Activated CD4-positive, CD25-positive, alpha-beta regulatory T cell treated with anti-CD3 and anti-CD28 coated beads, Interleukin-2, amount 50 U/mL, for 24 hours (primary cell): ENCODE measurements around the gene ENTREP3.
"Not testable (repeated sequence)": the region's sequence is repeated elsewhere in the genome, so short reads cannot be mapped to it uniquely, and the experiment has no call there.

Experiments used
- ATAC-seq, 2 donors: fragments of 150-1000 bp; cut with Tn5 transposase; one replicate each; pipeline ENCODE4 v1.10.0; 2021; ENCODE audit warnings: mild to moderate bottlenecking in 1 of 2, moderate library complexity in 1 of 2

ENTREP3 gene, protein sequence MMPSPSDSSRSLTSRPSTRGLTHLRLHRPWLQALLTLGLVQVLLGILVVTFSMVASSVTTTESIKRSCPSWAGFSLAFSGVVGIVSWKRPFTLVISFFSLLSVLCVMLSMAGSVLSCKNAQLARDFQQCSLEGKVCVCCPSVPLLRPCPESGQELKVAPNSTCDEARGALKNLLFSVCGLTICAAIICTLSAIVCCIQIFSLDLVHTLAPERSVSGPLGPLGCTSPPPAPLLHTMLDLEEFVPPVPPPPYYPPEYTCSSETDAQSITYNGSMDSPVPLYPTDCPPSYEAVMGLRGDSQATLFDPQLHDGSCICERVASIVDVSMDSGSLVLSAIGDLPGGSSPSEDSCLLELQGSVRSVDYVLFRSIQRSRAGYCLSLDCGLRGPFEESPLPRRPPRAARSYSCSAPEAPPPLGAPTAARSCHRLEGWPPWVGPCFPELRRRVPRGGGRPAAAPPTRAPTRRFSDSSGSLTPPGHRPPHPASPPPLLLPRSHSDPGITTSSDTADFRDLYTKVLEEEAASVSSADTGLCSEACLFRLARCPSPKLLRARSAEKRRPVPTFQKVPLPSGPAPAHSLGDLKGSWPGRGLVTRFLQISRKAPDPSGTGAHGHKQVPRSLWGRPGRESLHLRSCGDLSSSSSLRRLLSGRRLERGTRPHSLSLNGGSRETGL

DNA sequence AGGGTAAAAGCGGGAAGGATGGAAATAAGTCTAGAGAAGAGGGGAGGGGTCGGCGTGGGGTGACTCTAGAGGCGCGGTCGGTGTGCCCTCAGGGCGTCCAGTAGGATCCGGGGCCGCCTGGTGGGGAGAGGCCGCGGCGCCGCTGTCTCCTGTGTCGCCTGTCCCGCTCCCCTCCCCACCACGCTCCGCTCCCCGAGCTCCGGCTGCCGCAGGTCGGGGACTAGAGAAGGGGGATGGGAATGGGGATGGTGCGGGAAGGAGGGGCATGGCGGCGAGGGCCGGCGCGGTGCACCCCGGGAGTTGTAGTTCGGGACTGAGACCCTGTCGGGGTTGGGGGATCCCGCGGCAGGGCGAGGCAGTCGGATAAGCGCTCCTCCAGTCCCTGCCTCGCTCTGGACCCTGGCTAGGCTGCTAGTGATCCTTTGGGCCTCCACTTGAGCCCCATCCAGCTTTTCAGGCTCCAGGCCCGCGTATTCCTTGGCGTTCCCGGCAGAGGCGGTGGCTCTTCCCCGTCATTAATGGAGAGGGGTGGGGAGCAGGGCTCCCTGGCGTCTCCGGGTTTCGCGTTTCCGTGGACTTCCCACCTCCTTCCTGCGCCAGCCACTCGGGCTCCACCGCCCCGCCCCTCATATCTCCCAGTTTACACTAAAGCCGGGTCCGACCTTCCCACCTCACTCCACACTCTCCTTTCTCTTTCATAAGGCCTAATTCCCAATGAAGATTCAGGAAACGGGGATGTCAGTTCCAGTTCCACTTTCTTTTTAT lies at the start of gene ENTREP3:
TSS of gene ENTREP3 (minus strand) at position 241 of the 765 bp plus-strand sequence. CDS start 606 bp downstream, outside the sequence.
- ATAC-seq = peak; percentile 70 to 73

- ATAC-seq = no peak
Observed at GRCh38 chr1:155304558-155305063, 49.3 kb upstream of the ENTREP3 start.

DNA sequence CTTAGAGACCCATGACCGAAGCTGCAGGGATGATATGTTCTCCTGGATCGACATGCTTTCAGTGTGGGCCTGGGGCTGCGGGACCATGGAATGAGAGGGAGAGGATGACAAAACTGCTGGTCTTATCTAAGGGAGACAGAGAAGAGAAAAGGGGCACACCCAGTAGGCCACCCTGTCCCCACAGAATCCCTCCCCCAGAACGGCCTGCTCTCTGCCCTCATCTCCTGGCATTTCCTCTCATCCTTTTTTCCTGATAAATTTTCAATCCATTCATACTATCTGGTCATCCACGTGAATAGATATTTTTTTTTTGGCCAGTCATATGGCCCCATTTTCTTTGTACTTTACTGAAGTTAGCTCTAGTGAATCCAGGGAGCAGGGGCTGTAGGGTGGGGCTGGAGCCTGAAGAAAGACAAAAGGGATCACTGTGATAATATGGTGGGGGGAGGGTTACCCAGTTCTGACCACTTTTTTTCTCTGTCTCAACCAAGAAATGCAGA lies 46.1 kb upstream of the ENTREP3 start, which contains the start of gene PKLR:
TSS of gene PKLR (minus strand) at position 97 of the 500 bp plus-strand sequence. CDS start at position 54, 43 bp downstream.
- ATAC-seq = no peak

DNA sequence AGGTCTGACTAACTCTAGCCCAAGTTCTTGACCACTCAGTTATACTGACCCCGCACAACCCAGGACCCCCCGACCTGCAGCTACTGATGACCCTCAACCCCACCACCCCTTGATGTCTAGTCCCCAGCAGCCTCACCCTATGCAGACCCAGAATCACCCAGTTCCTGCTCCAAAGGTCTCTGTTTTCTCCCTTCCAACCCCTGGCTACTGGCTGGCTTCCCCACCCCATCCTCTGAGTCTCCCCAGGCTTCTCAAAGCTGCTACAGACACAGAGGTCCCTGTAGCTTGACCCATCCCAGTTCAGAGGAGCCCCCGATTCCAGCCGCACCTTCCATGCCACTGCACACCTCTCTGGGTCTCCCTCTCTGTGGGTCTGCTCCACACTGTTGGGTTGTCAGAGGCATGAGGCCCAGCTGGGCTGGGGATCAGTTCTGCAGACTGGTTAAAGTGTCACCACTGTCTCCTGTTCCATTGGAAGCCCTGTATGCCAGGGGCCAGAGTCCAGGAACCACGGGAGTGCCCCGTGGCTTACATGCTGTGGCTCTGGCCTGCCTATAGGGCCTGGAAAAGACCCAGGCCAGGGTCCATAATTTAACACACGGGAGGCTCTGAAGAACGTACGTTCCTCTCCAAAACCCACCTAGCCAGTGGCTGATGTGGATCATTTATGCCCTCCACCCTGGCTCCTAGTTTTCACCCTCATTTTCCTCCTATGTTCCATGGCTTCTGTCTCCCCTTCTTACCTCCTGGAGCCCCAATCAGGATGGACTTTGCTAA lies 45.5 kb upstream of the ENTREP3 start:
- no peak for ATAC-seq

- ATAC-seq = no peak
Observed at GRCh38 chr1:155300024-155300423, 44.7 kb upstream of the ENTREP3 start.

DNA sequence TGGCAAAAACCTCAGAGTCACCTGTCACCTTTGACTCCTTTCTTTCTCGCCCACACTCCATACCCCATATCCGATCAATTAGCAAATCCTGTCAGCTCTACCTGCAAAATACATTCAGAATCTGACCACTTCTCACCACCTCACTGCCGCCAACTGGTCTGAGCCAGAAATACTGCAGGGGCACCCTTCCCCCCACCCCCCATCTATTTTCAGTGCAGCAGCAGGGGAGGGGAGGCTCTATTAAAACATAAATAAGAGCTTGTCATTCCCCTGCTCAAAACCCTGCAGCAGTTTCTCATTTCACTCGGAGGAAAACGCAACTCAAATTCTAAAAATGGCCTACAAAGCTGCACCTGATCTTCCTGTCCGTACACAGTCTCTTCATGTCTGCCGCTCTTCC lies 42.1 kb upstream of the ENTREP3 start:
- ATAC-seq = no peak

GRCh38 chr1:155296661-155297060 lies 41.4 kb upstream of the ENTREP3 start:
- no peak for ATAC-seq

GRCh38 chr1:155295942-155296267 lies 40.6 kb upstream of the ENTREP3 start:
- no peak for ATAC-seq

- no peak for ATAC-seq
Observed at GRCh38 chr1:155295183-155295941, 40.1 kb upstream of the ENTREP3 start.

GRCh38 chr1:155294520-155295182 lies 39.4 kb upstream of the ENTREP3 start:
- no peak for ATAC-seq

DNA sequence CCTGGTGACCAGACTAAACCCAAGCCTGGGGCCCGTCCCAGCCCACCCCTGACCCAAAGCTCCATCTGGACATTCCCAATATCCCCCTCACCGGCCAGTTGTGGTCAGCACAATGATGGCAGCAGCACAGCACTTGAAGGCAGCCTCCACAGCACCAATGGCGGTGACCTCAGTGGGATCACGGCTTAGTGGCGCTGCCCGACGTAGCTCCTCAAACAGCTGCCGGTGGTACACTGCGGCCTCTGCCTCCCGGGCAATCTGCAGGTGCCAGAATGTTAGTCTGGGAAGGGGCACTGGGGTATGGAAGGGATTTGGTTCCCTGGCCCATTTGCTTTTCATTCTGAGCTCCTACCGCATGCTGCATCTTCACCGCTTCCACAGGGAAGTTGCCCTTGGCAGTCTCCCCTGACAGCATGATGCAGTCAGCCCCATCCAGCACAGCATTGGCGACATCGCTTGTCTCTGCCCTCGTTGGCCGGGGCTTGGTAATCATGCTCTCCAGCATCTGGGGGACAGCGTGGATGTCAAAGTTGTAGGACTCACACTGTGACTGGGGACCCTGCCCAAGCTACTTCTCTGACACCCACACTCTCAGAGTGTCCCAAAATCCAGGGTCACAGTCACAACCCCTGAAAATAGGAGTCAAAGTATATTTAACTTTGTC lies 37.9 kb upstream of the ENTREP3 start:
- ATAC-seq = no peak

DNA sequence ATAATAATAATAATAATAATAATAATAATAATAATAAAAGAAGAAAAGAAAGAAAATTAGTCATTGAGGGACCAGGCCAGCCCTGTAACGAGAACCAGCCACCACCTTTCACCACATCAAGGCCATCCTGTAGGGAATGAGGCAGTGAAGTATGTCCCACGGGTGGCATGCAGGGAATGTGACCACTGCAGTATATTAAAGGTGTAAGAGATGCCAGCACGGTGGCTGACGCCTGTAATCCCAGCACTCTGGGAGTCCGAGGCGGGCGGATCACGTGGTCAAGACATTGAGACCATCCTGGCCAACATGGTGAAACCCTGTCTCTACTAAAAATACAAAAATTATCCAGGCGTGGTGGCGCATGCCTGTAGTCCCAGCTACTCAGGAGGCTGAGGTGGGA lies 35.7 kb upstream of the ENTREP3 start:
- ATAC-seq = not testable (repeated sequence)

GRCh38 chr1:155287987-155288543 lies 32.8 kb upstream of the ENTREP3 start:
- ATAC-seq = no peak

DNA sequence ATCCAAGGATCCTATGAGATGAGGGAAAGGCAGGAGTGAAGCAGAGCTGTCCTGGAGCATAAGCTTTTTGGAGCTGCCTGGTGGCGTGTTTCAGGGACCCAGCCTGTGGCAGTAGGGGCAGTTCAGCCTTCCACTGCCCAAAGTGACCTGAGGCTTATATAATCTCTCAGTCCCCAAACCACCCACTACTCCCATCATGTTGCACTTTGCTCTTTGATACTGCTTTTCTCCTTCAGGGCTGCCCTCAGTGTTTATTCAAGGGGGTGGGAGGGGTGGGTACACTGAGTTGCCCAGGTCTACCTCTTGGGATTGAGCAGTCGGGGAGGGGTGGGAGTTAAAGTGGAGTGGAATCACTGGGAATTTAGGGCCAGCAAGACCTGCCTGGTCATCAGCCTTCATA lies 31.3 kb upstream of the ENTREP3 start:
- ATAC-seq = no peak

DNA sequence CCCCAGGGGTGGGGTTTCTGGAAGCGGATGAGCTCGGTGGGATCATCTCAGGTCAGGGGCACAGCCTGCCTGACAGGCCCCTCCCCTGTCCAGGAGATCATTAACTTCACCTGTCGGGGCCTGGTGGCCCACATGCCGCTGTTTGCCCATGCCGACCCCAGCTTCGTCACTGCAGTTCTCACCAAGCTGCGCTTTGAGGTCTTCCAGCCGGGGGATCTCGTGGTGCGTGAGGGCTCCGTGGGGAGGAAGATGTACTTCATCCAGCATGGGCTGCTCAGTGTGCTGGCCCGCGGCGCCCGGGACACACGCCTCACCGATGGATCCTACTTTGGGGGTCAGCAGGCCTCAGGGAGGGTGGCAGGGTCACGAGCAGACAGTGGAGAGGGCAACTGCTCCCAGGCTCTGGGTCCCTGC lies 30.4 kb upstream of the ENTREP3 start:
- no peak for ATAC-seq

- ATAC-seq = no peak
Observed at GRCh38 chr1:155285063-155285462, 29.8 kb upstream of the ENTREP3 start.

- no peak for ATAC-seq
Observed at GRCh38 chr1:155284476-155284875, 29.2 kb upstream of the ENTREP3 start.

GRCh38 chr1:155282488-155283091 lies 27.3 kb upstream of the ENTREP3 start:
- ATAC-seq = no peak

DNA sequence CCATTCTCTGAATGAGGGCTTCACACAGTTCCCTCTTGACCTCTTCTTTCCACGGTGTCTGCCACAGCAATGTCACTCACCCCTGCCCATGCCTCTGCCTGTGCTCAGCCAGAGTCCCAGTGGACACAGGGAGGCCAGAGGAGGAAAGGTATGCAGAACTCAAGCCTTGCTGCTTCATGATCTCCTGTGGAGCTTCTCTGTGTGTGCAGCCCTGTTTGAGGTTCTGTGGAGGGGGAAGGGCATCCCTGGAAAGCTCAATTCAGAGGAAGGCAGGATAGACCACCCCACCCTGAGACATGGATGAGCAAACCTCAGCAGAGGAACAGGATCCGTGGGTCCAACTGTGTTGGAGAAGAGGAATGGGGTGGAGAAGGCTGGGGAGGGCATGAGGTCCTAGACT lies 24.0 kb upstream of the ENTREP3 start:
- no peak for ATAC-seq
